Esophagus muscularis mucosa (tissue), 4 donors: ENCODE data around the gene BNC2.

Source experiments
- EP300 ChIP-seq: sonication (generic); formaldehyde crosslinking; IDR thresholded peaks from one replicate; pipeline ENCODE4 v1.6.1; 2017; ENCODE audit warnings: antibody characterized with exemption
- POLR2A ChIP-seq: fragments of 450-650 bp; IDR thresholded peaks from one replicate; pipeline ENCODE4 v1.6.1; 2017; ENCODE audit warnings: antibody characterized with exemption, moderate library complexity, mild to moderate bottlenecking, low read depth
- POLR2AphosphoS5 ChIP-seq, 2 donors: sonication (generic); formaldehyde crosslinking; IDR thresholded peaks; one replicate each; pipeline ENCODE4 v1.6.1; 2017; ENCODE audit warnings: antibody characterized with exemption in 2 of 2
- TF ChIP-seq, protein P1 (sequence below), 3 experiments: fragments of 200-600 bp in 2 of 3; fragments of 450-650 bp in 1 of 3; sonication (generic) in 2 of 3; IDR thresholded peaks; one replicate each; pipeline ENCODE4 v1.5.1; 2017 to 2019; ENCODE audit warnings: antibody characterized with exemption in 3 of 3, mild to moderate bottlenecking in 2 of 3, moderate library complexity in 1 of 3

GRCh38 chr9:16612627-16613026 is 257.8 kb downstream of the BNC2 start:
- no peak for TF ChIP-seq POLR2A
- TF ChIP-seq, protein P1, sequence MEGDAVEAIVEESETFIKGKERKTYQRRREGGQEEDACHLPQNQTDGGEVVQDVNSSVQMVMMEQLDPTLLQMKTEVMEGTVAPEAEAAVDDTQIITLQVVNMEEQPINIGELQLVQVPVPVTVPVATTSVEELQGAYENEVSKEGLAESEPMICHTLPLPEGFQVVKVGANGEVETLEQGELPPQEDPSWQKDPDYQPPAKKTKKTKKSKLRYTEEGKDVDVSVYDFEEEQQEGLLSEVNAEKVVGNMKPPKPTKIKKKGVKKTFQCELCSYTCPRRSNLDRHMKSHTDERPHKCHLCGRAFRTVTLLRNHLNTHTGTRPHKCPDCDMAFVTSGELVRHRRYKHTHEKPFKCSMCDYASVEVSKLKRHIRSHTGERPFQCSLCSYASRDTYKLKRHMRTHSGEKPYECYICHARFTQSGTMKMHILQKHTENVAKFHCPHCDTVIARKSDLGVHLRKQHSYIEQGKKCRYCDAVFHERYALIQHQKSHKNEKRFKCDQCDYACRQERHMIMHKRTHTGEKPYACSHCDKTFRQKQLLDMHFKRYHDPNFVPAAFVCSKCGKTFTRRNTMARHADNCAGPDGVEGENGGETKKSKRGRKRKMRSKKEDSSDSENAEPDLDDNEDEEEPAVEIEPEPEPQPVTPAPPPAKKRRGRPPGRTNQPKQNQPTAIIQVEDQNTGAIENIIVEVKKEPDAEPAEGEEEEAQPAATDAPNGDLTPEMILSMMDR (IDR thresholded peaks at IDR 0.05) = no peak
- no peak for TF ChIP-seq POLR2AphosphoS5 (IDR thresholded peaks at IDR 0.05)
- no peak for TF ChIP-seq EP300
